NCI-H510A (cell line): ENCODE measurements around the gene SDHAF1.

ENCODE experiments used
- DNase-seq: peaks from one replicate; lab custom pipeline; 2025; lab: John Stamatoyannopoulos, UW

The SDHAF1 gene

DNA sequence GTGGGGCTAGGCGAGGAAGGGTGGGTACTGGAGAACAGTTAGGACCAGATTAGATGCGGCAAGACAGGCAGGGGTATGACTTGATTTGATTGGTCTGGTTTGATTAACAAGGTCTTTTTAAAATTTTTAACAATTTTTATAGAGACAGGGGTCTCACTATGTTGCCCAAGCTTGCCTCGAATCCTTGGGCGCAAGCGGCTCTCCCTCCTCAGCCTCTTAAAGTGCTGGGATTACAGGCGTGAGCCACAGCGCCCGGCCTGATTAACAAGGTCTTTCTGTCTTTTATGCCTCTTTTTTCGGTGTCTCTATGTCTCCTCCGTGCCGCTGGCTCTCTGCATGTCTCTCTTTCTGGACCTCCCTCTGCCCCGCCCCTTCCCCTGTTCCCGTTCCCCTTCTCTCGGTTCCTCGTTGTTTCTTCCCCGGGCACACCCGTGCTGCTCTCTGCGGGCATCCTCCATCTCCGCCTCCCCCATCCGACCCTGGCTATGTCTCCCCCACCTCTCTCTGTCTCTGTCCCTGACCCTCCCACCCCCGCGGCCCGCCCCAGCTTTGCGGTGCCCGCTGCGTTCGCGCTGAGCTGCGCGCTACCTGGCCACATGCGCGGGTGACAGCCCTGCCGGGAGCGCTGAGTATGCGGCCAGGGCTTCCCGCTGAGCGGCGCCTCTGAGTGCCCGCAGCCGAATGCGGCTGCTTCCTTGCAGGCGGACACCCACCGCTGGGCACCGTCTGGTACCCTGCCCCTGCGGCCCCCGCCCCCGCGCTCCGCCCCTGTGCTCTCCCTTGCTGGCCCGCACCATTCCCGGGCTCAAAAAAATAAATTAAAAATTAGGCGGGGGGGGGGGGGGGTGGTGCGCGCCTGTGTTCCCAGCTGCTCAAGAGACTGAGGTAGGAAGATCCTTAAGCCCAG is 8.1 kb upstream of the SDHAF1 start:
- peak; percentile 56 for DNase-seq

GRCh38 chr19:35987571-35987896 is 7.5 kb upstream of the SDHAF1 start:
- DNase-seq, result no peak

- DNase-seq, result no peak
These were observed 6.2 kb upstream of the SDHAF1 start for GRCh38 chr19:35988824-35989223.

- no peak for DNase-seq
These were observed 4.8 kb upstream of the SDHAF1 start for GRCh38 chr19:35990156-35990555.

DNA sequence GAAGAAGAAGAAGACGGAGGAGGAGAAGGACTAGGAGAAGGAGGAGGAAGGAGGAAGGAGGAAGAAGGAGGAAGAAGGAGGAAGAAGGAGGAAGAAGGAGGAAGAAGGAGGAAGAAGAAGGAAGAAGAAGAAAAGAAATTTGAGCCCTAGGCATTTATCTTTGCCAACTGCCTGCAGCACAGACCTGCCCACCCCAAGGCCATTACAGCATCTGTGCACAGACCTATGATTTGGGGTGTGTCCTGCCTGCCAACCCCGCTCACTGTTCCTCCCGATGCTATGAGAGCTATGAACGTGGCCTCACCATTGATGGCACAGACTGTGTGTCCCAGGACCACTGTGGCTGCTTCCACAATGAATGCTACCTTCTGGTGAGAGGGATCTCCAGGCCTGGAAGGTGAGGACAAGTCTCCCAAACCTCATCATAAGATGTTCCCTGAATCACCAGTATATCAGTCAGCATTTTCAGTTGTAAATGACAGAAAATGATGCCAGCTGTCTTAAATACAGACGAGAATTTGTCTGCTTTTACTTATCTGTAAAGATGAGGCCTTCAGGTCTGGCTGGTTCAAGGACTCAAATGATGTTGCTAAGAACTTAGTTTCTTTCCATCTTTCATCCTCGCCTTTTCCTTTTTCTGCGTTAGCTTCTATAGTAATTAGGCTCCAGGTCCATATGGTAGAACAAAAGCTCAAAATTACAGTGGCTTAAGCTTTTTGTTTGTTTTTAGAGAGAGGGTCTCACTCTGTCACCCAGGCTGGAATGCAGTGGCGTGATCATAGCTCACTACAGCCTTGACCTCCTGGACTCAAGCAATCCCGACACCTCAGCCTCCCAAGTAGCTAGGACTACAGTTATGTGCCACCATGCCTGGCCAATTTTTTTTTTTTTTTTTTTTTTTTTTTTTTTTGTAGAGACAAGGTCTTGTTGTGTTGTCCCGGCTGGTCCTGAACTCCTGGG is 3.9 kb upstream of the SDHAF1 start:
- no peak for DNase-seq

DNA sequence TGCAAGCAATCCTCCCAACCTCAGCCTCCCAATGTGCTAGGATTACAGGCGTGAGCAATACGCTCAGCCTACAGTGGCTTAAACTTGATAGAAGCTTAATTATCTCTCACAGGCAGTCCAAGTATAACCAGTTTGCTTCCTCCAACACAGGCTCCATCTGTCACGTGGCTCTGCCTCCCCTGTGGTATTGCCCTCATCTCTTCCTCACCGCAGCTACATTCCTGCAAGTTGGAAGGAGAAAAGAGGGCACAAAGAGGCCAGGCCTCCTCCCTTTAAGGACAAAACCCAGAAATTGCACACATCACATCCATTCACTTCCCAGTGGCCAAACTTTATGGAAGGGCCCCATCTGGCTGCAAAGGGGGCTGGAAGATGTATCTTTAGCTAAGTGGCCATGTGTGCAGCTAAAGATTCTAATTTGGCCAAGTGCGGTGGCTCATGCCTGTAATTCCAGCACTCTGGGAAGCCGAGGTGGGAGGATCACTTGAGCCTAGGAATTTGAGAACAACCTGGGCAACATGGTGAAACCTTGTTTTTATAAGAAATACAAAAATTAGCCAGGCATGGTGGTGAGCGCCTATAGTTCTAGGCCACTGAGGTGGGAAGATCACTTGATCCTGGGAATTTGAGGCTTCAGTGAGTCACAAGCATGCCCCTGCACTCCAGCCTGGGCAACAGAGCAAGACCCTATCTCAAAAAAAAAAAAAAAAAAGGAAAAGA is 3.1 kb upstream of the SDHAF1 start:
- no peak for DNase-seq

GRCh38 chr19:35992907-35993765 is 1.9 kb upstream of the SDHAF1 start:
- DNase-seq, result no peak

DNA sequence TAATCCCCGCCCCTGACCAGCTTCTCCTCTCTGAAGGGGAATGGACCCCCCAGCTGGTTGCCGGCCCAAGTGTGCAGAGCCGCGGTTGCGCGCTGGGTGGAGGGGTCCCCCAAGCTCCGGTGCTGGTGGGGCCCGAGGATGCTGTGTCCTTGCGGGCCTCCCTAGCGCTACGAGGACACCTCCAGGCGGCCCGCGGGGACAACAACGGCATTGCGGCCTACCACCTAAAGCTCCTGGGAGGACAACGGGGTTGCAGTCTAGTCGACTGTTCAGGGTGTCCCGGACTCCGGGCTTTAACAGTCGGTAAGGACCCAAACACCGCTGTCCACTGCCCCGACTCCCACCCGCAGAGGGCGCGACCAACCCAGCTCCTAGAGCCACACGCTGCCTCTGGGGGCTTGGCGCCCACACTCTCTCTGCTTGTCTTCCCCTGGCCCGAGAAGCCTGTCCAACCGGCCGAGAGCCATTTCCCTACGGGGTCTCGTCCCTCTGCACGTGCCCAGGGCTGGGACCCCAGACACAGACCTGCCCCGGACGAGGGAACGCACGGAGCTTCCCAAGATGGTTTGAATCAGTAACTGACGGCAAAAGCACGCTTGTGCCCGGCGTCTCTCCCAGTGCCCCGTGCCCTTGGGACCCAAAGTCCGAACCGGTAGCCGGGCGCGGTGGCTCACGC is 927 bp upstream of the SDHAF1 start:
- no peak for DNase-seq

- no peak for DNase-seq
These were observed 1.8 kb downstream of the SDHAF1 start for GRCh38 chr19:35996777-35997176.

DNA sequence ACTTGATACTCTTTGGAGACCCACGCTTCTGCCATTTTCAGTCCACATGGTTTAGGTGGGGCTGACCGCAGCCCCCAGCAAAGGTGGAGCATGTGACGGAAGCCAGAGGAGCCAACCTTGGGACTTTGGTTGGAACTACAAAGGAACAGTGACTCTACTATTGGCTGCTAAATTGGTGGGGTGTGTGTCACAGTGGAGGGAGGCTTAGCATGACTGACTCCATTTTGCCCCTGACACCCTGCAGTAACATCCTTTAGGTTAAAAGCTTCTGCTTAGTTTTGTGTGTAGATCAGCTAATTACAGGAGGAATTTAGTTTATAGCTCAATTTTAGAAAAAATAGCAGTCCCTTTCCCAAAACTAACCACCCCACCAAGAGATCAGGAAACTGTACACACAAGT is 6.6 kb downstream of the SDHAF1 start:
- DNase-seq, result no peak

DNA sequence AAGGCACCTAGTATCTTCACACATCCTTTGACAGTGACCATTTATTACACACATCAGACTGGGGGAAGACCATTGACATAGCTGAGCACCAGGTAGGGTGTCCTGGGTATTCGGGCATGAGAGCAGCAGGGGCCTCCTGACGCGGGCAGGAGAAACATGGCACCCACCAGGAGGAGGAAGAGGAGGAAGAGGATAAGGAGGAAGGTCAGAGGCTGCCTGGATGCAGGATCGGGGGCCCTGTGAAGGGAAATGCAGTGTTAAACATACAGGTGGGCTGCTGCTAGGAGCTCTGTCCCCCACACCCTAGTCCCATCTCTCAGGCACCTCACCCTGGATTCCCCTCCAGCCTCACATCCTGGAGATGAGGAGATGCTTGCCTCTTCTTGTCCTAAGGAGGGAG is 8.3 kb downstream of the SDHAF1 start:
- DNase-seq, result no peak

DNA sequence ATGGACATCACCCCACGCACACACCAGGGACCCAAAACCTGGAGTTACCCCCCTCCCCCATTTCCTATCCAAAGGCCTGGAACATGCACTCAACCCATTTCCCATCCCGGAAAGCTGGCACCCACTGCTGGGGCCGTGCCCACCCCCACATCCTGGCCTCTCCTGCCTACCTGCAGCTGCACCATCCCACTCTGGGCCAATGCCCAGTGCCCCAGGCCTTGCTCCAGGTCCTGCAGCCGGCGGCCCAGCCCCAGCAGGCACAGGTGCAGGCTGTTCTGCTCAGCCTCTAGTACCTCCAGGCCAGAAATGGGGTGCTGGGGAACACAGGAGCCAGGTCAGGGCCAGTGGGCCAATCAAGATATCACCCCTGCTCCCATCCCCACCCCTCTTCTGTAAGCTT is 12.0 kb downstream of the SDHAF1 start:
- no peak for DNase-seq

GRCh38 chr19:36008336-36008978 is 13.5 kb downstream of the SDHAF1 start, which contains the start of gene SYNE4:
Gene SYNE4, minus strand, starts transcription at chr19:36008813. Its CDS starts 132 bp downstream, at chr19:36008681.
- DNase-seq, result peak; percentile 72

GRCh38 chr19:36009220-36009619 is 14.2 kb downstream of the SDHAF1 start:
- DNase-seq, result peak; percentile 53

DNA sequence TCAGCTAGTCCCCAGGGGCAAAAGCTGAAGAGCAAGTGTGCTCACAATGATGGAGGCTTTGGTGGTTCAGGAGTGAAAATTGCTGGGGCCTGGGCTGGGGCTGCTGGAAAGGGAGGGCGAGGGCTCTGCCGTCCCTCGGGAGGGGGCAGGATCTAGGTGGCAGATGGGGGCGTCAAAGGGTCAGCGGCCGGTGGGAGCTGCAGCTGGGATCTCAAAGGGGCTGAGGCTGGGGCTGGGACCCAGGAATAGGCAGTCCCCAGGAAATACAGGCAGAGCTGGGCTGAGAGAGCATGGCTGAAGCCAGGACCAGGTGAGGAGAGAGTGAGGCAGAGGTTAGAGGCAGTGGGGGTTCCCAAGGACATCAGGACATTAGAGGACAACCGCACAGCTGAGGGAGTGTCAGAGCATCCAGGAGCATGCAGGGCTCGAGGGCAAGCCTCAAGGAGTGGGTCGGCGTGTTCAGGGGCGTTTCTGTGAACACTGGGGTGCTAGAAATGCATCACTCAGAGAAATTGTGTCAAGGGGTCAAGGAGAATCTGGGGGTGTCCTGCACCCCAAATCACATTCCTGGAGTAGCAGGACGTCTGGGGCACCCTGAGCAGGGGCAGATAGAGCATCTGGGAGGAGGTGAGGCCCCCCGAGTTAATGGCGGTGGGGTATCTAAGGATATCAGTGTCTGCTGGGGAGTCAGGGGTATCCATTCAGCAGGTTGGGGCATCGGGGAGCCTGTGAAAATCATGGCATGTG is 14.8 kb downstream of the SDHAF1 start:
- no peak for DNase-seq

DNA sequence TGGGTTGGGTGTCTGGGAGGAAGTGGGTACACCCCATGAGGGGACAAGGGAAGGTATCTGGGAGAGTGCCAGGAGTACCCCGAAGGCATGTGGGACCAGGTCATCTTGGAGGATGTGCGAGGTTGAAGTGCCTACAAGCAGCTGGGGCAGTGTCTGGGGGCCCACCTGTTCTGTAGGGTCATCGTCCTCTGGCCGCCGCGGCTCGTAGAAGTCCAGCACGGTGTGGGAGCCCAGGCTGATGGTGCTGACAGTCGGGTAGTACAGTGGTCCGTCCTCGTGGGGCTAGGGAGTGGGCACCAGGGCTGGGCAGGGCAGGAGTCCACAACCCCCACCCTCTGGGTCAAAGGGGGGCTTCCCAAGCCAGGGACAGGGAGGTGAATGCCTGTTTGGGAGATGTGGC is 15.4 kb downstream of the SDHAF1 start:
- no peak for DNase-seq

- no peak for DNase-seq
These were observed 18.5 kb downstream of the SDHAF1 start for GRCh38 chr19:36013280-36014011.

- DNase-seq, result peak; percentile 98
These were observed 19.3 kb downstream of the SDHAF1 start, which contains the start of gene ALKBH6 for GRCh38 chr19:36014012-36014924. Gene ALKBH6, minus strand, starts transcription at chr19:36014213. Its CDS starts 816 bp downstream, at chr19:36013397.
